Calu3 (cell line): ENCODE data around the gene UVRAG. TPM values are rescaled to one million over a fixed set of nuclear protein-coding genes. Genes with fewer than 3 reads are reported as not detected.
"Not testable (repeated sequence)": the region's sequence is repeated elsewhere in the genome, so short reads cannot be mapped to it uniquely, and the experiment has no call there.

Source experiments
- BruUV-seq: library from RNA; stranded (reverse); fragments of 400-500 nt; replicated peaks from 2 replicates; lab custom pipeline; 2021; lab: Mats Ljungman, UMichigan
- CTCF ChIA-PET: fragments of 300-600 bp; sonication (Branson Sonifier 250); formaldehyde crosslinking; loops from one replicate; lab custom pipeline; 2022; ENCODE audit warnings: antibody characterized with exemption; lab: Charles Lee
- DNase-seq: peaks from one replicate; pipeline ENCODE4 v3.0.0; 2022
- H3K27ac Mint-ChIP-seq: one replicate; pipeline ENCODE4 v1.8.0; 2022; ENCODE audit warnings: mixed read lengths; ENCODE audit not compliant: unreplicated experiment
- H3K27me3 Mint-ChIP-seq: one replicate; pipeline ENCODE4 v1.8.0; 2022; ENCODE audit warnings: mixed read lengths; ENCODE audit not compliant: unreplicated experiment
- H3K36me3 Mint-ChIP-seq: one replicate; pipeline ENCODE4 v1.8.0; 2022; ENCODE audit warnings: mild to moderate bottlenecking, moderate library complexity, mixed read lengths; ENCODE audit not compliant: insufficient read depth, unreplicated experiment
- H3K4me1 Mint-ChIP-seq: one replicate; pipeline ENCODE4 v1.8.0; 2022; ENCODE audit warnings: mild to moderate bottlenecking, low read depth, mixed read lengths; ENCODE audit not compliant: unreplicated experiment
- H3K4me3 Mint-ChIP-seq: one replicate; pipeline ENCODE4 v1.8.0; 2022; ENCODE audit warnings: mild to moderate bottlenecking, low read depth, moderate library complexity, mixed read lengths; ENCODE audit not compliant: unreplicated experiment
- H3K9me3 Mint-ChIP-seq: one replicate; pipeline ENCODE4 v1.8.0; 2022; ENCODE audit warnings: low read depth, mixed read lengths; ENCODE audit not compliant: unreplicated experiment
- intact Hi-C: fragments of 100-400 bp; cut with micrococcal nuclease; formaldehyde crosslinking; loops from one replicate; pipeline ENCODE4 v1.10.0; 2022; ENCODE audit not compliant: unreplicated experiment
- total RNA-seq: library from RNA; stranded (reverse); gene quantifications from 2 replicates; pipeline ENCODE4 v1.2.3, GENCODE V29; 2022
- TF ChIP-seq, protein P1 (sequence below): fragments of 200-600 bp; IDR thresholded peaks from one replicate; pipeline ENCODE4 v1.8.0; 2022; ENCODE audit warnings: antibody characterized with exemption; ENCODE audit not compliant: unreplicated experiment

UVRAG gene
- total RNA-seq, 1 experiment from 2014 or later = 18.5 TPM

DNA sequence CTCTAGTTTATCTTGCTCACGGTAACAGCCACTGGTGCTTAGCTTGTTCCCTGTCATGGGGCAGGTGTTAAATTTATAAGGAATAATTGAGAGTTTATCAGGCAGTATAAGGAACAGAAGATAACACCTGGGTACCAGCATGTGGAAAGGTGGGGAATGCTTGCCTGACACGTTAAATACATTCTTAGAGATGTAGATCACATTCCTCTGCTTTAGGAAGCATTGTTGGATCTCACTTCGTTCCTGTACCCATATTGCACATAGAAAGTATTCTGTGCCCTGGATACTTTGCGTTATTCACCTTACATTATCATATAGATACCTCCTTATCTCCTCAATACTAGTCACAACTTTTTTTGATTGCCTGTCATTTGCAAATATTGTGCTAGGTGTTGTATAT lies 114.7 kb downstream of the UVRAG start:
- no TSS peak for BruUV-seq
- peaks cover 5% of the 10 kb centered on the region for H3K4me1 Mint-ChIP-seq
- H3K27me3 Mint-ChIP-seq = no peaks in the 10 kb centered on the region
- TF ChIP-seq, protein P1, sequence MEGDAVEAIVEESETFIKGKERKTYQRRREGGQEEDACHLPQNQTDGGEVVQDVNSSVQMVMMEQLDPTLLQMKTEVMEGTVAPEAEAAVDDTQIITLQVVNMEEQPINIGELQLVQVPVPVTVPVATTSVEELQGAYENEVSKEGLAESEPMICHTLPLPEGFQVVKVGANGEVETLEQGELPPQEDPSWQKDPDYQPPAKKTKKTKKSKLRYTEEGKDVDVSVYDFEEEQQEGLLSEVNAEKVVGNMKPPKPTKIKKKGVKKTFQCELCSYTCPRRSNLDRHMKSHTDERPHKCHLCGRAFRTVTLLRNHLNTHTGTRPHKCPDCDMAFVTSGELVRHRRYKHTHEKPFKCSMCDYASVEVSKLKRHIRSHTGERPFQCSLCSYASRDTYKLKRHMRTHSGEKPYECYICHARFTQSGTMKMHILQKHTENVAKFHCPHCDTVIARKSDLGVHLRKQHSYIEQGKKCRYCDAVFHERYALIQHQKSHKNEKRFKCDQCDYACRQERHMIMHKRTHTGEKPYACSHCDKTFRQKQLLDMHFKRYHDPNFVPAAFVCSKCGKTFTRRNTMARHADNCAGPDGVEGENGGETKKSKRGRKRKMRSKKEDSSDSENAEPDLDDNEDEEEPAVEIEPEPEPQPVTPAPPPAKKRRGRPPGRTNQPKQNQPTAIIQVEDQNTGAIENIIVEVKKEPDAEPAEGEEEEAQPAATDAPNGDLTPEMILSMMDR = no peak
- CTCF ChIA-PET = interaction anchor here (1.7 kb wide), 1 partner anchor 10 kb away, joined by 4 read pairs; no protein-coding TSS in a partner anchor
- no peak for DNase-seq
- intact Hi-C loops = no loop called here
- H3K9me3 Mint-ChIP-seq = no peaks in the 10 kb centered on the region
- H3K4me3 Mint-ChIP-seq = no peak overlapping the region
- no peaks in the 10 kb centered on the region for H3K36me3 Mint-ChIP-seq
- H3K27ac Mint-ChIP-seq = no peak overlapping the region

DNA sequence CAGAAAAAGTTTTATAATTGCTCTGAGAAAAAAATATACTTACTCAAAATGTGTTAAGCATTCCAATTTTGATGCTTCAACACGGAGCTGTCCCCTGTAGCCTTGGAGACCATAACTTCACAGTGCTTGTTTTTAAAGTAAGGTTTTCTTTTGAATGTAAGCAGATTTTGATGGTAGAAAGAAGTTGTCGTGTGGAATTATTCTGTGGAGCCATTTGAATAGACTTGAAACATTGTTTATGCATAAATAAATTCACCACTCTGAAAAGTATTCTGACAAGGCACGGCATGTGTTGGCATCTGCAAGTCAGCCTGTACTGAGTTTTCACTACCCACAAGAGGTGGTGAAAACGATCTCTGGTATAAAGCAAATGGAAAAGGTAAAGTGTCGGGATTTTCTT lies 115.5 kb downstream of the UVRAG start:
- TF ChIP-seq, protein P1 = no peak
- no peak for DNase-seq
- intact Hi-C loops = no loop called here
- Mint-ChIP-seq H3K9me3 (no peaks in the 10 kb centered on the region), H3K27me3 (no peaks in the 10 kb centered on the region), H3K4me3 (no peak overlapping the region), H3K4me1 (no peaks in the 10 kb centered on the region), H3K36me3 (no peaks in the 10 kb centered on the region), H3K27ac (no peak overlapping the region)
- CTCF ChIA-PET = no interaction called here
- no TSS peak for BruUV-seq

DNA sequence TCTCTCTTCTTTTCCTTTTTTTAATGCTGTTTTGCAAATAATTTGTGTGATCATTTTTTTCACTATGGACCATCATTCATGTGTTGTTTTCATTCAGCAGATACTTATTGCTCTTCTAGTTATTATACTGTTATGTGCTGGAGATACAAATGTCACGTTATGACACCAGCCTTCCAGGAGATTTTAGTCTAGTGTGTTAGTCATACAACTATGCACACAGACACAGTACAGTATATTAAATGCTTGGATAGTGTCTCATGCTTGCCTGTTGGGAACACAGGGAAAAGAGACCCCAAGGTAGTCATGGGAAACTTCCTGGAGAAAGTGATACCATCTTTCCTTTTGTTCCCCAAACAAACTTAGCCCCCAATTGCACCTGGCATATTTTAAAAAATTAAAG lies 116.1 kb downstream of the UVRAG start:
- no peak overlapping the region for H3K27ac Mint-ChIP-seq
- intact Hi-C loops = no loop called here
- no peaks in the 10 kb centered on the region for H3K27me3 Mint-ChIP-seq
- TF ChIP-seq, protein P1 = no peak
- no peaks in the 10 kb centered on the region for H3K4me1 Mint-ChIP-seq
- no peaks in the 10 kb centered on the region for H3K36me3 Mint-ChIP-seq
- no TSS peak for BruUV-seq
- H3K9me3 Mint-ChIP-seq = no peaks in the 10 kb centered on the region
- no peak overlapping the region for H3K4me3 Mint-ChIP-seq
- DNase-seq = no peak
- CTCF ChIA-PET = interaction anchor here (0.6 kb wide), 1 partner anchor 64 kb away, joined by 4 read pairs; no protein-coding TSS in a partner anchor

DNA sequence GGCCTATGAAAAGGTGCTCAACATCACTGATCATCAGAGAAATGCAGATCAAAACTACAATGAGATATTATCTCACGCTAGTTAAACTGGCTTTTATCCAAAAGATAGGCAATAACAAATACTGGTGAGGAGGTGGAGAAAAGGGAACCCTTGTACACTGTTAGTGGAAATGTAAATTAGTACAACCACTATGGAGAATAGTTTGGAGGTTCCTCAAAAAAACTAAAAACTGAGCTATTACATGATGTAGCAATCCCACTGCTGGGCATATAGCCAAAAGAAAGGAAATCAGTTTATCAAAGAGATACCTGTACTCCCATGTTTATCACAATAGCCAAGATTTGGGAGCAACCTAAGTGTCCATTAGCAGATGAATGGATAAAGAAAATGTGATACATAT lies 118.7 kb downstream of the UVRAG start:
- H3K4me3 Mint-ChIP-seq, CTCF ChIA-PET, H3K27me3 Mint-ChIP-seq, H3K9me3 Mint-ChIP-seq, H3K4me1 Mint-ChIP-seq, DNase-seq, H3K36me3 Mint-ChIP-seq, intact Hi-C loops, BruUV-seq, H3K27ac Mint-ChIP-seq: not testable (repeated sequence)

DNA sequence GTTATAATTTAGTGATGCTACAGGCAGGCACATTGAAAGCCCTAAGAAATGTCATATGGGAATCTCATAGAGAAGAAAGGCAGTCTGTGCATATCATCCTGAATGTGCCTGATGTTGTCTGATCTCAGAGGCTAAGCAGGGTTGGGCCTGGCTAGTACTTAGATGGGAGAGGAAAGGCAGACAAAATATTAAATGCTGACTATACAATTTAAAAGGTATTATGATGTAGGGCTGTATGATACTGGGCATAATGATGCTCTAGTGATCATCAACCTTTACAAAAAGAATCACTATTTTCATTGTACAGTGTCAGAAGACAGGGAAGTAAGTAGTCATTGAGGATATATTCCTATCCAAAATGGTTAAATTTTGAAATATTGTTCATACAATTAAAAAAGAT lies 119.8 kb downstream of the UVRAG start:
- TF ChIP-seq, protein P1 = no peak
- H3K27ac Mint-ChIP-seq = no peak overlapping the region
- H3K9me3 Mint-ChIP-seq = no peaks in the 10 kb centered on the region
- H3K36me3 Mint-ChIP-seq = no peaks in the 10 kb centered on the region
- H3K4me1 Mint-ChIP-seq = no peaks in the 10 kb centered on the region
- CTCF ChIA-PET = no interaction called here
- BruUV-seq = no TSS peak
- no peak for DNase-seq
- H3K4me3 Mint-ChIP-seq = no peak overlapping the region
- H3K27me3 Mint-ChIP-seq = no peaks in the 10 kb centered on the region
- intact Hi-C loops = no loop called here
